Osteocyte (in vitro differentiated cells): ENCODE results near the gene SPATA6. TPM values are rescaled to one million over a fixed set of nuclear protein-coding genes. Genes with fewer than 3 reads are reported as not detected.

Experiments used
- DNase-seq: peaks from one replicate; pipeline ENCODE4 v3.0.0; 2021; ENCODE audit warnings: mixed read lengths; ENCODE audit not compliant: unreplicated experiment; ENCODE audit errors: extremely low spot score
- H3K27ac Mint-ChIP-seq: one replicate; pipeline ENCODE4 v1.8.0; 2021; ENCODE audit warnings: mild to moderate bottlenecking, mixed read lengths; ENCODE audit not compliant: unreplicated experiment
- H3K27me3 Mint-ChIP-seq: one replicate; pipeline ENCODE4 v1.8.0; 2021; ENCODE audit warnings: mixed read lengths; ENCODE audit not compliant: unreplicated experiment
- H3K36me3 Mint-ChIP-seq: one replicate; pipeline ENCODE4 v1.8.0; 2021; ENCODE audit warnings: mixed read lengths; ENCODE audit not compliant: unreplicated experiment
- H3K4me1 Mint-ChIP-seq: one replicate; pipeline ENCODE4 v1.8.0; 2021; ENCODE audit warnings: mixed read lengths; ENCODE audit not compliant: unreplicated experiment
- H3K4me3 Mint-ChIP-seq: one replicate; pipeline ENCODE4 v1.8.0; 2021; ENCODE audit warnings: mild to moderate bottlenecking, moderate library complexity, mixed read lengths; ENCODE audit not compliant: unreplicated experiment
- H3K9me3 Mint-ChIP-seq: one replicate; pipeline ENCODE4 v1.8.0; 2021; ENCODE audit warnings: mixed read lengths; ENCODE audit not compliant: unreplicated experiment
- CTCF ChIP-seq: fragments of 200-600 bp; sonication (generic); IDR thresholded peaks from 2 replicates; pipeline ENCODE4 v1.5.0; 2021; ENCODE audit warnings: antibody characterized with exemption, mild to moderate bottlenecking, moderate library complexity
- total RNA-seq: library from RNA; stranded (reverse); gene quantifications from 2 replicates; pipeline ENCODE4 v1.2.1, GENCODE V29; 2021

Gene SPATA6
- total RNA-seq, 1 donor from 2014 or later: 9.9 TPM

GRCh38 chr1:48405940-48406339 lies 66.1 kb downstream of the SPATA6 start:
- no peaks in the 10 kb centered on the region for H3K27me3 Mint-ChIP-seq
- no peaks in the 10 kb centered on the region for H3K36me3 Mint-ChIP-seq
- no peak for TF ChIP-seq CTCF
- no peak overlapping the region for H3K27ac Mint-ChIP-seq
- DNase-seq: no peak
- no peaks in the 10 kb centered on the region for H3K9me3 Mint-ChIP-seq
- H3K4me1 Mint-ChIP-seq: no peaks in the 10 kb centered on the region
- no peak overlapping the region for H3K4me3 Mint-ChIP-seq

- TF ChIP-seq CTCF: no peak
- Mint-ChIP-seq H3K27me3 (no peaks in the 10 kb centered on the region), H3K36me3 (no peaks in the 10 kb centered on the region), H3K4me1 (no peaks in the 10 kb centered on the region), H3K9me3 (no peaks in the 10 kb centered on the region), H3K4me3 (no peak overlapping the region), H3K27ac (no peak overlapping the region)
- no peak for DNase-seq
Measured at GRCh38 chr1:48405400-48405799, 66.6 kb downstream of the SPATA6 start.

GRCh38 chr1:48402599-48402998 lies 69.4 kb downstream of the SPATA6 start:
- no peaks in the 10 kb centered on the region for H3K27me3 Mint-ChIP-seq
- no peak overlapping the region for H3K4me3 Mint-ChIP-seq
- no peak overlapping the region for H3K27ac Mint-ChIP-seq
- H3K9me3 Mint-ChIP-seq: no peaks in the 10 kb centered on the region
- TF ChIP-seq CTCF: no peak
- H3K36me3 Mint-ChIP-seq: no peaks in the 10 kb centered on the region
- no peak for DNase-seq
- no peaks in the 10 kb centered on the region for H3K4me1 Mint-ChIP-seq

GRCh38 chr1:48396208-48396607 lies 75.8 kb downstream of the SPATA6 start:
- Mint-ChIP-seq H3K27ac (no peak overlapping the region), H3K36me3 (no peaks in the 10 kb centered on the region), H3K4me3 (no peak overlapping the region), H3K27me3 (no peaks in the 10 kb centered on the region), H3K9me3 (no peaks in the 10 kb centered on the region), H3K4me1 (no peaks in the 10 kb centered on the region)
- no peak for DNase-seq
- TF ChIP-seq CTCF: no peak

- TF ChIP-seq CTCF: no peak
- no peak for DNase-seq
- Mint-ChIP-seq H3K27me3 (no peaks in the 10 kb centered on the region), H3K9me3 (no peaks in the 10 kb centered on the region), H3K36me3 (no peaks in the 10 kb centered on the region), H3K4me1 (no peaks in the 10 kb centered on the region), H3K27ac (no peak overlapping the region), H3K4me3 (no peak overlapping the region)
Measured at GRCh38 chr1:48391926-48392325, 80.1 kb downstream of the SPATA6 start.
